ENCODE measurements around the gene WWOX.

The WWOX gene

GRCh38 chr16:79069121-79069520 is 969.7 kb downstream of the WWOX start:
- POLR2A ChIA-PET = no interaction called here
- no peak for TF ChIP-seq CTCF (IDR thresholded peaks at IDR 0.05; ENCODE audit: control extremely low read depth, extremely low read depth, low read depth, missing control alignments)
- CTCF ChIA-PET = no interaction called here
- no peak for DNase-seq (ENCODE audit: extremely low spot score)

- no peak for TF ChIP-seq CTCF (IDR thresholded peaks at IDR 0.05; ENCODE audit: control extremely low read depth, extremely low read depth, low read depth, missing control alignments)
- CTCF ChIA-PET = no interaction called here
- DNase-seq (ENCODE audit: extremely low spot score) = no peak
- POLR2A ChIA-PET = no interaction called here
These were observed 970.2 kb downstream of the WWOX start for GRCh38 chr16:79069633-79070032.

GRCh38 chr16:79071424-79071823 is 972.0 kb downstream of the WWOX start:
- POLR2A ChIA-PET = no interaction called here
- CTCF ChIA-PET = interaction anchor here (1.2 kb wide), 2 partner anchors 11 to 29 kb away, joined by 3 to 4 read pairs; no protein-coding TSS in a partner anchor
- no peak for TF ChIP-seq CTCF (IDR thresholded peaks at IDR 0.05; ENCODE audit: control extremely low read depth, extremely low read depth, low read depth, missing control alignments)
- DNase-seq (ENCODE audit: extremely low spot score) = no peak

GRCh38 chr16:79072517-79072916 is 973.1 kb downstream of the WWOX start:
- POLR2A ChIA-PET = no interaction called here
- no peak for DNase-seq (ENCODE audit: extremely low spot score)
- CTCF ChIA-PET = interaction anchor here (1.2 kb wide), 2 partner anchors 12 to 30 kb away, joined by 3 to 4 read pairs; no protein-coding TSS in a partner anchor
- TF ChIP-seq CTCF (IDR thresholded peaks at IDR 0.05; ENCODE audit: control extremely low read depth, extremely low read depth, low read depth, missing control alignments) = no peak

GRCh38 chr16:79073566-79073965 is 974.1 kb downstream of the WWOX start:
- TF ChIP-seq CTCF (IDR thresholded peaks at IDR 0.05; ENCODE audit: control extremely low read depth, extremely low read depth, low read depth, missing control alignments) = no peak
- DNase-seq (ENCODE audit: extremely low spot score) = no peak
- CTCF ChIA-PET = interaction anchor here (1.0 kb wide), 1 partner anchor 8 kb away, joined by 4 read pairs; no protein-coding TSS in a partner anchor
- POLR2A ChIA-PET = no interaction called here

GRCh38 chr16:79074541-79074940 is 975.1 kb downstream of the WWOX start:
- TF ChIP-seq CTCF (IDR thresholded peaks at IDR 0.05; ENCODE audit: control extremely low read depth, extremely low read depth, low read depth, missing control alignments) = no peak
- ChIA-PET CTCF (interaction anchor here (1.0 kb wide), 1 partner anchor 9 kb away, joined by 4 read pairs; no protein-coding TSS in a partner anchor), POLR2A (no interaction called here)
- no peak for DNase-seq (ENCODE audit: extremely low spot score)

- DNase-seq (ENCODE audit: extremely low spot score) = no peak
- POLR2A ChIA-PET = no interaction called here
- CTCF ChIA-PET = no interaction called here
- no peak for TF ChIP-seq CTCF (IDR thresholded peaks at IDR 0.05; ENCODE audit: control extremely low read depth, extremely low read depth, low read depth, missing control alignments)
These were observed 975.5 kb downstream of the WWOX start for GRCh38 chr16:79074951-79075350.
